ENCODE measurements around the gene PGLYRP4. TPM values are rescaled to one million over a fixed set of nuclear protein-coding genes. Genes with fewer than 3 reads are reported as not detected.

Gene PGLYRP4
- total RNA-seq, 1 experiment from 2014 or later = not detected

GRCh38 chr1:153366261-153366660, 17.6 kb upstream of the PGLYRP4 start:
- TF ChIP-seq CDX4 (CRISPR knock-in tag; IDR thresholded peaks at IDR 0.05; ENCODE audit: borderline replicate concordance) = no peak
- TF ChIP-seq ZBTB21 (CRISPR knock-in tag; IDR thresholded peaks at IDR 0.05; ENCODE audit: borderline replicate concordance) = no peak
- no peak for TF ChIP-seq GABPB1 (CRISPR knock-in tag; IDR thresholded peaks at IDR 0.05)
- Mint-ChIP-seq H3K9me3 (no peaks in the 10 kb centered on the region), H3K27me3 (ENCODE audit: low read depth) (peaks cover 5% of the 10 kb centered on the region), H3K27ac (no peak overlapping the region), H3K4me3 (no peak overlapping the region), H3K36me3 (no peaks in the 10 kb centered on the region), H3K4me1 (no peaks in the 10 kb centered on the region)
- ChIA-PET CTCF (interaction anchor here (3.2 kb wide), 1 partner anchor 11 kb away, joined by 14 read pairs; no protein-coding TSS in a partner anchor), POLR2A (interaction anchor here (0.6 kb wide), 1 partner anchor 379 kb away, joined by 4 read pairs; no protein-coding TSS in a partner anchor)
- DNase-seq (ENCODE audit: low spot score) (no peak), ATAC-seq (no peak)

DNA sequence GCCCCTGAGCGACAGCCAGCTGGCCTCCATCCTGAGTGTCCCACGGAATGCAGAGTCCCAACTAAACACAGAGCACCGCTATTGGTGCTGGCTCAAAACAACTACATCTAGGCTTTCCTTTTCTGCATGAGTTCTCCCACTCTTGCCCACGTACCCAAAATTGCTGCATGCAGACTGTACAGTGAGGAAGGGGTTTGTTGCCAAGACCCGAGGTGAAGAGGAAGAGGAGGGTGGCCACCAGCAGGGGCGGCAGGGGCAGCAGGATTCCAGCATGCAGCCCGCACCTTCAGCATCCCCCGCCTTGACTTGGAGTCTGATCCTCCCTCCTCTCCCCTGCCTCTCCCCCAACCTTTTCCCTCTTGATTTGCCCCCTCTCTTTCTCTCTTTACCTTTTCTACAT, 17.1 kb upstream of the PGLYRP4 start:
- no peaks in the 10 kb centered on the region for H3K4me1 Mint-ChIP-seq
- peaks cover 4% of the 10 kb centered on the region for H3K27me3 Mint-ChIP-seq (ENCODE audit: low read depth)
- TF ChIP-seq TEAD1 (CRISPR knock-in tag; IDR thresholded peaks at IDR 0.05) (no peak), RELA (CRISPR knock-in tag; IDR thresholded peaks at IDR 0.05; ENCODE audit: borderline replicate concordance) (no peak), MLX (CRISPR knock-in tag; IDR thresholded peaks at IDR 0.05) (no peak), MYBL2 (CRISPR knock-in tag; IDR thresholded peaks at IDR 0.05) (no peak), ZNF671 (CRISPR knock-in tag; IDR thresholded peaks at IDR 0.05) (no peak), ZNF532 (CRISPR knock-in tag; IDR thresholded peaks at IDR 0.05; ENCODE audit: borderline replicate concordance) (no peak), GTF2I (CRISPR knock-in tag; conservative IDR thresholded peaks at IDR 0.05) (no peak)
- TF ChIP-seq, protein P1, sequence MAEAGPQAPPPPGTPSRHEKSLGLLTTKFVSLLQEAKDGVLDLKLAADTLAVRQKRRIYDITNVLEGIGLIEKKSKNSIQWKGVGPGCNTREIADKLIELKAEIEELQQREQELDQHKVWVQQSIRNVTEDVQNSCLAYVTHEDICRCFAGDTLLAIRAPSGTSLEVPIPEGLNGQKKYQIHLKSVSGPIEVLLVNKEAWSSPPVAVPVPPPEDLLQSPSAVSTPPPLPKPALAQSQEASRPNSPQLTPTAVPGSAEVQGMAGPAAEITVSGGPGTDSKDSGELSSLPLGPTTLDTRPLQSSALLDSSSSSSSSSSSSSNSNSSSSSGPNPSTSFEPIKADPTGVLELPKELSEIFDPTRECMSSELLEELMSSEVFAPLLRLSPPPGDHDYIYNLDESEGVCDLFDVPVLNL (CRISPR knock-in tag; IDR thresholded peaks at IDR 0.05; ENCODE audit: borderline replicate concordance, low read depth) = no peak
- ATAC-seq = no peak
- ChIA-PET CTCF (interaction anchor here (1.2 to 3.2 kb wide), 2 partner anchors 10 to 262 kb away, joined by 3 to 14 read pairs; partner anchors contain the start of gene S100A13), POLR2A (interaction anchor here (0.6 kb wide), 1 partner anchor 379 kb away, joined by 4 read pairs; no protein-coding TSS in a partner anchor)
- no peaks in the 10 kb centered on the region for H3K9me3 Mint-ChIP-seq
- no peak for DNase-seq (ENCODE audit: low spot score)
- no peak overlapping the region for H3K4me3 Mint-ChIP-seq
- no peak overlapping the region for H3K27ac Mint-ChIP-seq
- no peaks in the 10 kb centered on the region for H3K36me3 Mint-ChIP-seq

- no peaks in the 10 kb centered on the region for H3K36me3 Mint-ChIP-seq
- no peak overlapping the region for H3K27ac Mint-ChIP-seq
- H3K9me3 Mint-ChIP-seq = no peaks in the 10 kb centered on the region
- DNase-seq (ENCODE audit: low spot score) (no peak), ATAC-seq (no peak)
- no peak overlapping the region for H3K4me3 Mint-ChIP-seq
- no peaks in the 10 kb centered on the region; the same call in none of the 2 replicates for H3K27me3 Mint-ChIP-seq (ENCODE audit: low read depth)
- POLR2A ChIA-PET = no interaction called here
- no peaks in the 10 kb centered on the region for H3K4me1 Mint-ChIP-seq
- CTCF ChIA-PET = interaction anchor here (0.6 to 3.2 kb wide), 3 partner anchors 9 to 460 kb away, joined by 3 to 14 read pairs (median 4); partner anchors contain the start of gene S100A13
- no peak for TF ChIP-seq NR2C2 (CRISPR knock-in tag; IDR thresholded peaks at IDR 0.05)
- no peak for TF ChIP-seq ERG (CRISPR knock-in tag; IDR thresholded peaks at IDR 0.05)
- TF ChIP-seq, protein P2, sequence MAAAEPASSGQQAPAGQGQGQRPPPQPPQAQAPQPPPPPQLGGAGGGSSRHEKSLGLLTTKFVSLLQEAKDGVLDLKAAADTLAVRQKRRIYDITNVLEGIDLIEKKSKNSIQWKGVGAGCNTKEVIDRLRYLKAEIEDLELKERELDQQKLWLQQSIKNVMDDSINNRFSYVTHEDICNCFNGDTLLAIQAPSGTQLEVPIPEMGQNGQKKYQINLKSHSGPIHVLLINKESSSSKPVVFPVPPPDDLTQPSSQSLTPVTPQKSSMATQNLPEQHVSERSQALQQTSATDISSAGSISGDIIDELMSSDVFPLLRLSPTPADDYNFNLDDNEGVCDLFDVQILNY (CRISPR knock-in tag; IDR thresholded peaks at IDR 0.05) = no peak
- TF ChIP-seq HMGA2 (CRISPR knock-in tag; IDR thresholded peaks at IDR 0.05) = no peak
- no peak for TF ChIP-seq ZNF671 (CRISPR knock-in tag; IDR thresholded peaks at IDR 0.05)
- no peak for TF ChIP-seq STAT6 (CRISPR knock-in tag; conservative IDR thresholded peaks at IDR 0.05; ENCODE audit: low read depth)
- no peak for TF ChIP-seq SP1 (CRISPR knock-in tag; conservative IDR thresholded peaks at IDR 0.05)
- TF ChIP-seq ZNF121 (CRISPR knock-in tag; IDR thresholded peaks at IDR 0.05) = no peak
Observed at GRCh38 chr1:153364766-153365666, 16.4 kb upstream of the PGLYRP4 start.
